Inferior parietal cortex (tissue), 1 donor: Measurements from ENCODE around the gene PNKD.
"Not testable (repeated sequence)": the region's sequence is repeated elsewhere in the genome, so short reads cannot be mapped to it uniquely, and the experiment has no call there.

Source experiments
- DNase-seq: peaks from one replicate; pipeline ENCODE4 v3.0.0-alpha.2; 2016; ENCODE audit errors: extremely low spot score

Gene PNKD

DNA sequence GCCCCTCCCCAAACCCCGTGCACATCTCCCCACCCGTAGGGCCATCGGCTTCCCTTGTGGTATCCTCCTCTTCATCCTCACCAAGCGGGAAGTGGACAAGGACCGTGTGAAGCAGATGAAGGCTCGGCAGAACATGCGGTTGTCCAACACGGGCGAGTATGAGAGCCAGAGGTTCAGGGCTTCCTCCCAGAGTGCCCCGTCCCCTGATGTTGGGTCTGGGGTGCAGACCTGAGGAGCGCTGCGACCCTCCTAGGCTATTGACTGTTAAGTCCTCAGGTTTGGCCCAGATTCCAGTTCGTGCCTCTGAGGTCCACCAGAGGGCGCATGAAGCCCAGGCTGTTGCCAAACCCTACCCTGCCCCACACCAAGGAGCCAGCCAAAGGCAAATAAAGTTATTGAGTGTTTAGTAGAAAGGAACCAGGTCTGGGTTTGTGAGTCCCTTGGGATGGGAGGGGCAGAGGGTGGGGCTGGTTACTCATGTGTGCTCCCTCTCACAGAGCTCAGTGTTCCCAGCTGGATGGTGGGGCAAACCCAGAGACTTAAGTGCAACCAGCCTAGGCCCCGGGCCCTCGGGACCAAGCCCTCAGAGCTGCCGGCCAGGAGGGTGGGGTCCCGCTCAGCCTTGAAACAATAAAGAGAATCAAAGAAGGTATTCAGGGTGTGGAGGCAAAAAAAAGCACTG, 2.4 kb downstream of the PNKD start:
- DNase-seq, result peak; percentile 86

DNA sequence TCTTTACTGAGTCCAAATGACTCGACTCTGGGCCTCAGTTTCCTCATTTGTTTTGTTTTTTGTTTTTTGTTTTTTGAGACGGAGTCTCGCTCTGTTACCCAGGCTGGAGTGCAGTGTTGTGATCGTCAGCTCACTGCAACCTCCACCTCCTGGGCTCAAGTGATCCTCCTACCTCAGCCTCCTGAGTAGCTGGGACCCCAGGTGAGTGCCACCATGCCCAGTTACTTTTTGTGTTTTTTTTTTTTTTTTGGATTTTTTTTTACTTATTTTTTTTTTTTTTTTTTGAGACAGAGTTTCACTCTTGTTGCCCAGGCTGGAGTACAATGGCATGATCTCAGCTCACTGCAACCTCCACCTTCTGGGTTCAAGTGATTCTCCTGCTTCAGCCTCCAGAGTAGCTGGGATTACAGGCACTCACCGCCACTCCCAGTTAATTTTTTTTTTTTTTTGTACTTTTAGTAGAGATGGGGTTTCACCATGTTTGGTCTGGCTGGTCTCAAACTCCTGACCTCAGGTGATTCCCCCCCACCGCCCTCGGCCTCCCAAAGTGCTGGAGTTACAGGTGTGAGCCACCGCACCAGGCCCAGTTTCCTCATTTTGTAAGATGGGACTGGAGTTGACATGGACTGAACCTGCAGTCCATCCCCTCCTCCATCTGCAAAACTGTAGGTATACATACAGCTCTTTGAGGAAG, 3.0 kb downstream of the PNKD start:
- not testable (repeated sequence) for DNase-seq

- no peak for DNase-seq
Measured at GRCh38 chr2:218273908-218274249, 3.6 kb downstream of the PNKD start.

DNA sequence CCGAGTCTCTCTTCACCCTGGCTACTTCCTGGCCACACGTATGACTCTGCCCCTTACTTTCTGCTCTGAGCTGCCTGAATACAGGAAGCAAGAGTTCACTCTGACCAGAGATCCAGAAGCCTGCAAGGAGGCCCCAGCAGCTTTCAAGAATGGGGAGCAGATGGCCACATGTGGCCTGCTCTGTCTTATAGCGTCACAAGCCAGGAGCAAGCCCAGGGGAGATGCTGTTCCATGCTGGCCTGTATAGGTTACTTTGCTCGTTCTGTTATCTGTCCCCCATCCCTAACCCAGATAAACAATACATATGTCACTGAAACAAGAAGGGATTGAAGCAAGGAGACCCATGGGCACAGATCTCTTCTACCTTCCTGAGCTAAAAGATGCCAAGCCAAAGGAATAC, 4.3 kb downstream of the PNKD start:
- no peak for DNase-seq

DNA sequence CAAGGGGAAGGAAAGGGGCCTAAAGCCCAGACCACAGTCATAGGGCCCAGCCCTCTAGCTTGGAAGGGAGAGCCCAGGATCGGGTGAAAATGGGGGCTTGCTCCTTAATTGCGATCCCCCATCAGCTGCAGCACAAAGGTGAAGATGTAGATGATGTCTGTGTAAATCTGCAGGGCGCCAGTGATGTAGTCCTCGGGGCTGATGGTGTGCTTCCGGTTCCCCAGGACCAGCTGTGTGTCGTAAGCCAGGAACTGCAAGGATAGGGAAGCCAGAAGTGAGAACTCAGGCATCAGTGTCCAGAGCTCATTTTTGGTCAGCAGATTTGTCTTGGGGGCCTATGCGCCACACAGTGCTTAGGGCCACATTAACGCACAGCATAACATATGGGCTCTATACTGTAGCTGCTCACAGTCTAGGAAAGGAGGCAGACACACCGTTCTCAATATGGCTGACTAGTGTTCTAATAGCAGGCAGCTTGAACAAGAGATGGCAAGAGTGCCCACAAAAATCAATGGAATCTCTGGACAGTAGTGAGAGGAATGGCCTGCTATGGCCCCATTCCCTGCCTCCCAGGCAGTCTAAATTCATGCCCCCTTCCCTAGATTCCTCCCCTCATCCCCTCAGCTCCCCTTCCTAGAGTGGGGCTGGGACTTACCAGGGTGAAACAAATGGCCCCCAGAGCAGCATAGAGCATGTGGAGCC, 5.2 kb downstream of the PNKD start:
- DNase-seq, result no peak

DNA sequence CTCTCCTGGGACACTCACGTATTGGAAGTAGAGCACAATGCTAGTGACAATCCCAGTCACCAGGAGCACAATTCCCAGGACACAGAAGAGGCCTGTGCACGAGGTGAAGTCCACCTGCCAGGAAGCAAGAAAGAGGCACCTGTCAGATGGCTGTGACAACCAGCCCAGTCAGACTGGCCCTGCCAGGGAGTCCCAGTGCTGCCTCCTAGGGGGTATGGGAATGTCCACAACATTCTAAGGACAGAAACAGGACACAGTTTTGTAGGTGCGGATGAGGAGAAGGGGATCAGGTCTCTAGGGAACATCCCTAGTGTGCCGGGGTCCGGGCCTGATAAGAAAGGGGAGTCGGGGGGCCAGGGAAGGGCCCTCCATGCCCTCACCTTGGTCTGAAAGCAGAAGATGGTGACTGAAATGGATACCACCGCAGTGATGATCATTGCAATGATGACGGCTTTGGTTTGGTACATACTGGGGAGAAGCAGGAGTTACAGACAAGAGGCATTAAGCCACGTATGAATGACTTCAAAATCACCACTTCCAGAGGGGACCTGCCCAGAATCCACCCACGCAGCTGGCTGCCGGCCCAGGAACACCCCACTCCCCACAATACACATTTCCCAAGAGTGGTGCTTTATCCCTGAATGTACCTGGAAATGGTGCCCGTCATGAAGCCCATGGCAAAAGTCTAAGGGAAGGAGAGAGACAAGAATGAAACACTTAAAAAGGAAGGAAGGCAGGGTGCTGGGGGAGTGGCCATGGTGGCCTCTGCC, 6.9 kb downstream of the PNKD start:
- DNase-seq, result no peak

GRCh38 chr2:218277921-218278320, 7.6 kb downstream of the PNKD start:
- DNase-seq, result no peak

DNA sequence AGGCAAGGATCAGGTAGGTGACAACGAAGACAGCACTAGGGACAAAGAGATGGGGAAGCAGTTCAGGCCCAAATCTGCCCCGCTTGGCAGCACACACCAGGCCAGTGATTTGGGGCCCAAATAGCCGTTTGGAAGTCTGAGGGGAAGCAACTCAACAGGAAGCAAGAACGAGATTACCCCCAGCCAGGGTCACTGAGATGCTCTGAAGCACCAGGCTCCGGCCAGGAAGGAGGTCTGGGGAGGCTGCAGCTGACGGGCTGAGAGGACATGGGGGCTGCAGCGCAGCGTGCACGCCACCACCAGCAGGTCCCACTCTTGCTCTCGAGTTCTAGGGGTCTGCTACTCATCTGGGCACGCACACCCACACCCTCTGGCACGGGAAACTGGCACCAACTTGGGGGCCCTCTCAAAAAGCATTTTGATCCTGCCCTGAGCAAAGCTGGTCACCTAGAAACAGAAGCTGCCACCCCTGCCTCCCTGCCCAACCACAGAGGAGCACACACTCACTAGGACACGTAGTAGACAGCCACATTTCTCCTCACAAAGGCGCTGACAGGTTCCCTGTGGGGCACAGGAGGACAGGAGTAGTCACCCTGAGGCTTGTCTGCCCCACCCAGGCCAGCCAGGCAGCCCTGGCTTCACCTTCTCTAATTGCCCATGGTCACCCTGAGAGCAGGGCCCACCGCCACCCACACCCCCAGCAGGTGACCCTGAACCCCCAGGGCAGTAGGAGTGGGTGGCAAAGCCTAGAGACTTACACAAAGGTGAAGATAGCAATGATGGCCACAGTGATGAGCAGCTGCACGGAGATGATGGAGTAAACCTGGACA, 8.4 kb downstream of the PNKD start:
- DNase-seq, result no peak

DNA sequence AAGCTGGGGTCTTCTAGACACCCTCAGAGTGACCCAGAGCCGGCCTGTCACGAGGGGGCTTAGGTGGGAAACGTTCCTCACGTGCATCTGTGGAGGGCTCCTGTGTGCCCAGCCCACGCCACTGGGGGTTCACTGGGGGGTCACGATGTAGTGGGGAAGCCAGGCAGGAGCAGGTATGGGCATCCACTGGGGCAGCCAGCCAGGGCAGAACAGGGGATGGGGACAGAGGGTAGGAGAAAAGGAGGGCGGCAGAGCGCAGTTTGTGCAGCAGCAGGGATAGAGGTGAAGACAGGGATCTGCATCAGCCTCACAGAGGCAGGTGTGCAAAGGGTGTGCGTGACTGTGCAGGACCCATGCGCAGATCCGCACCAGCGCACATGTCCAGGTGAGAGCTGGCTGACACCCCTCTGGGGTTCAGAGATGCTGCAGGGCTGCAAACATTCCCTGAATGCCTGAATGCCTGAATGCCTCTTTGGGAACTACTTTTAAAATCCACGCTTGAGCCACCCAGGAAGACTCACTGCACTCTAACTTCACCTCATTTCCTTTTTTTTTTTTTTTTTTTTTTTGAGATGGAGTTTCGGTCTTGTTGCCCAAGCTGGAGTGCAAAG, 10.0 kb downstream of the PNKD start:
- no peak for DNase-seq

GRCh38 chr2:218281449-218281848, 11.1 kb downstream of the PNKD start:
- no peak for DNase-seq

GRCh38 chr2:218282173-218282991, 12.1 kb downstream of the PNKD start:
- no peak for DNase-seq

DNA sequence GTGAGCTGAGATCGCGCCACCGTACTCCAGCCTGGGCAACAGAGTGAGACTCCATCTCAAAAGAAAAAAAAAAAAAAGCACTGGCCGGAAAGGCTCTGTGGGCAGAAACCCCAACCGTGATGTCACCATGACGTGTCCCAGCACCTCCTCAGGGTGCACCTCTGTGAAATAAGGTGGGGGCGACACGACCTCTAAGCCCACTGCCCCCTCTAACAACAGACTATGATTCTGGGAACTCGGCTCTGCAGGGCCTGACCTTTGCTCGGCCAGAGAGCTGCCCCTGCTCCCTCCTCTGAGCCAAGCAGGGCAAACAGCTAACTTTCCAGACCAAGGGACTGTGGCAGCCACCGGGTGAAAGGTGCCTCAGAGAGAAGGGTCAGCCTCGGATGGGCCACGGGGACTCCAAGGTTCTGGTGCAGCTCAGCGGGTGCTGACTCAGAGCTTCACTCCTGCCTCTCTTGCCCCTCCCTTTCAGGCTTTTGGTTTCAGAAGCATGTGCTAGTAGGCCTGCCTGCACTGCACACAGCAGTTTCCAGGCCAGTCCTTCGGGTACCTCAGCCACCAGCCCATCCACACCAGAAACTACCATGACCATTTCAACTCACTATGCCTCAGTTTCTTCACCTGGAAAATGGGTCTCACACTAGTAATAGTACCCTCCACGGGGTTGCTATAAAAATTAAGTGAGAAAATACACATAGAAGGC, 13.9 kb downstream of the PNKD start:
- no peak for DNase-seq

DNA sequence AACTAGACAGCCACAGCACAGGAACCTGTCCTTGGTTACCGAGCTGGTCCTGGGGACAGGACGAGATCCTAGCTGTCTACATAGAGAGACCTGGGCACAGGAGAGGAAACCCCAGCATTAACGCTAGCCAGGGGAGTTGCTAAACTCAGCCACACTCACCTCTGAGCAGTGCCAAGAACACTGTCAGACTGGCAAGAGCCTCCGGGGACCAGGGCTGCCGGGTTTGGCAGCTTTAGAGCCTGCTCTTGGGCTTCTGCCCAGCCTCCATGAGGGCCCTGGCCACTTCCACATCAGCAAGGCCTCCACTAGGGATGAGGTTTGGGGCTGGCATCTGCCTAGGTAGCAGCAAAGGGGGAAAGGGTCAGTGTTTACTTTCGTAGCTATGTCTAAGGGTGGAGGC, 15.3 kb downstream of the PNKD start:
- no peak for DNase-seq

GRCh38 chr2:218286570-218287459, 16.5 kb downstream of the PNKD start:
- DNase-seq, result peak; percentile 88

- DNase-seq, result no peak
Measured at GRCh38 chr2:218289639-218290315, 19.5 kb downstream of the PNKD start.

DNA sequence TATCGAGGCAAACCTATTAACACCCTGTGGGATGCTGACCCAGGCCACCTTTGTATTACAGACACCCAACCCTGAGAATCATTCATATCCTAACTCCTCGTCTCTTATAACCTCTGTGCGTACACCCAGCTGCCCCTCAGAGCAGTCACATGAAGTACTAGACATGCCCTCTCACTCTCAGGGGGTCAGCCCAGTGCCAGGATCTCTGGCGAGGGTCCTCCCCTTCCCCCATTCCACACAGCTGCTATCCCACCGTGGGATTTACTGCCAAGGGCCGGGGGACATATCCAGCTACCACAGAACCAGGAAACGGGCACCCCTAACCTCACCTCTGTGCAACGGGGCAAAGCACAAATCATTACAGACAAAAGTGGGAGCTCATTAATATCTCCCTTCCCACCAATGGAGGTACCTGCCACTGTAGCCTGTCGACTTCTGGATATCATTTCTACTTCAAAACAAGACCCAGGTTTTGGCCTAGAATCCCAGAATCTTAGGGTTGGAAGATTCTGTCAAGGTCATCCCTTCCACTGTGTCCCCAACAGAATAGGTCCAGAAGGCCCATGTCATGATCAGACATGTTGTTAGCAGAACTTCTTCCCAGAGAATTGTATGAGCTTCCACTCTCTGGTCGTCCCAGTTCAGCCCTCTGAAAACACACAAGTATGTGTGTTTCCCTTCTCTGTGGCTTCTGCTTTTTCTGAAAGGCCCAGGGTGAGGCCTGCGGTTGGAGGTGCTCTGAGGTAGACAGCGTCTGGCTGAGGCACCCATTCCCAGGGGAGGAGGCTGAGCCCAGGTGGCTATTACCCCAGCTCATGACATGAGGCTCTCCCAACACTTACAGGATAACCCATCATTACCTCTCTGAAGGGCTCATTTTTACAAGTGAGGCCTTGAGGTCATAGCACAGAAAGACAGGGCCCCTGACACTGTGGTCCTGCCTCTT, 20.3 kb downstream of the PNKD start:
- no peak for DNase-seq
